K562 (cell line): ENCODE data around the gene GLB1L3. TPM values are rescaled to one million over a fixed set of nuclear protein-coding genes. Genes with fewer than 3 reads are reported as not detected.

Source experiments
- ATAC-seq: fragments of 200-7000 bp; cut with Tn5 transposase; 3 replicates; pipeline ENCODE4 v1.9.1; 2020; ENCODE audit warnings: moderate library complexity
- BruUV-seq: library from RNA; stranded (reverse); fragments of 400-500 nt; replicated peaks from 2 replicates; lab custom pipeline; 2021; lab: Mats Ljungman, UMichigan
- CTCF ChIA-PET: fragments of 300-600 bp; formaldehyde crosslinking; extraction: SDS; loops from one replicate; lab custom pipeline; 2021; ENCODE audit warnings: low intra/inter-chr PET ratio; lab: Yijun Ruan, JAX
- POLR2A ChIA-PET: fragments of 300-600, 350-650 bp; sonication (Branson Sonifier 250); formaldehyde crosslinking; extraction: SDS; loops from one replicate; lab custom pipeline; 2021; ENCODE audit warnings: antibody characterized with exemption, inconsistent platforms; lab: Yijun Ruan, JAX
- DNase-seq, 4 experiments: peaks; one replicate each; pipeline versions ENCODE4 v3.0.0 to v3.0.0-alpha.2; 2011 to 2018; ENCODE audit warnings: low spot score in 3 of 4, mixed read lengths in 3 of 4; ENCODE audit errors: extremely low read depth in 1 of 4
- FAIRE-seq: peaks from 2 replicates; lab custom pipeline; 2011; peaks lifted over from hg19 to GRCh38; lab: Jason Lieb, UNC
- H2AFZ ChIP-seq: 2 replicates; pipeline ENCODE4 v1.6.0; 2011; ENCODE audit warnings: low read depth, low read length, control low read depth, inconsistent platforms
- H3K27ac ChIP-seq: fragments of 200-600 bp; 3 replicates; pipeline ENCODE4 v1.8.0; 2011; ENCODE audit warnings: low read depth, mild to moderate bottlenecking, control low read depth, inconsistent platforms, low read length, moderate library complexity, mixed read lengths; ENCODE audit errors: extremely low read depth
- H3K27me3 ChIP-seq, 2 experiments: fragments of 300-600 bp in 1 of 2; 2 replicates in 1 of 2; 3 replicates in 1 of 2; pipeline versions ENCODE4 v1.6.0 to v1.8.0; 2011; ENCODE audit warnings: inconsistent platforms in 2 of 2, low read length in 2 of 2, mild to moderate bottlenecking in 1 of 2, mixed read lengths in 1 of 2, moderate library complexity in 1 of 2; ENCODE audit not compliant: control insufficient read depth in 2 of 2, insufficient read depth in 2 of 2
- H3K36me3 ChIP-seq: fragments of 300-600 bp; 3 replicates; pipeline ENCODE4 v1.8.0; 2011; ENCODE audit warnings: mild to moderate bottlenecking, low read length, inconsistent platforms; ENCODE audit not compliant: control insufficient read depth, insufficient read depth
- H3K4me1 ChIP-seq, 2 experiments: fragments of 200-600 bp in 1 of 2; replicated peaks in 1 of 2; 2 replicates in 1 of 2; 3 replicates in 1 of 2; pipeline versions ENCODE4 v1.5.1 to v1.8.0; 2011; ENCODE audit warnings: inconsistent platforms in 2 of 2, low read length in 2 of 2, mild to moderate bottlenecking in 1 of 2, mixed read lengths in 1 of 2, moderate library complexity in 1 of 2; ENCODE audit not compliant: control insufficient read depth in 2 of 2, insufficient read depth in 2 of 2
- H3K4me2 ChIP-seq: 2 replicates; pipeline ENCODE4 v1.6.1; 2011; ENCODE audit warnings: low read length, control low read depth, inconsistent platforms, mixed read lengths; ENCODE audit not compliant: insufficient read depth
- H3K4me3 ChIP-seq: fragments of 200-600 bp; sonication (generic), shearing (Covaris generic); 2 replicates; pipeline ENCODE4 v1.5.1; 2016; ENCODE audit warnings: control low read depth, inconsistent platforms
- H3K79me2 ChIP-seq: fragments of 200-600 bp; 3 replicates; pipeline ENCODE4 v1.8.0; 2011; ENCODE audit warnings: low read length, inconsistent platforms; ENCODE audit not compliant: control insufficient read depth, insufficient read depth
- H3K9ac ChIP-seq, 2 experiments: 2 replicates each; pipeline versions ENCODE4 v1.6.0 to v1.6.1; 2011; ENCODE audit warnings: low read depth in 2 of 2, low read length in 2 of 2, control low read depth in 1 of 2, inconsistent platforms in 1 of 2, mild to moderate bottlenecking in 1 of 2, mixed read lengths in 1 of 2; ENCODE audit not compliant: insufficient read depth in 1 of 2
- H3K9me1 ChIP-seq: one replicate; pipeline ENCODE4 v1.6.0; 2011; ENCODE audit warnings: inconsistent platforms, mild to moderate bottlenecking, low read length, moderate library complexity; ENCODE audit not compliant: control insufficient read depth, insufficient read depth
- H3K9me3 ChIP-seq: replicated peaks from 2 replicates; pipeline ENCODE4 v1.5.1; 2011; ENCODE audit warnings: low read depth, low read length, inconsistent platforms; ENCODE audit not compliant: control insufficient read depth, insufficient read depth
- H4K20me1 ChIP-seq: replicated peaks from 2 replicates; pipeline ENCODE4 v1.6.1; 2011; ENCODE audit warnings: low read length, inconsistent platforms, mixed read lengths; ENCODE audit not compliant: control insufficient read depth, insufficient read depth
- ADNP ChIP-seq: fragments of 200-800 bp; sonication (Bioruptor generic); IDR thresholded peaks from 2 replicates; pipeline ENCODE4 v1.6.1; 2016; ENCODE audit warnings: missing genetic modification characterization, missing compliant biosample characterization
- C11orf30 ChIP-seq: fragments of 450-650 bp; IDR thresholded peaks from 2 replicates; pipeline ENCODE4 v1.6.1; 2016; ENCODE audit warnings: low read depth, mild to moderate bottlenecking
- CBFA2T3 ChIP-seq: fragments of 450-650 bp; IDR thresholded peaks from 2 replicates; pipeline ENCODE4 v1.6.1; 2017
- DIDO1 ChIP-seq: fragments of 450-650 bp; IDR thresholded peaks from 2 replicates; pipeline ENCODE4 v1.6.1; 2016; ENCODE audit warnings: low read depth, missing biosample characterization, missing genetic modification characterization
- FOXO4 ChIP-seq: fragments of 450-650 bp; formaldehyde crosslinking; IDR thresholded peaks from 2 replicates; pipeline ENCODE4 v1.4.0; 2020; ENCODE audit warnings: mild to moderate bottlenecking, moderate library complexity
- HOXB6 ChIP-seq: fragments of 250-450 bp; sonication (Bioruptor Pico); IDR thresholded peaks from 2 replicates; pipeline ENCODE4 v1.5.1; 2022; ENCODE audit warnings: mild to moderate bottlenecking, borderline replicate concordance
- NFIX ChIP-seq: fragments of 250-450 bp; sonication (Bioruptor Pico); IDR thresholded peaks from 2 replicates; pipeline ENCODE4 v1.4.0; 2020; ENCODE audit warnings: low read depth, mild to moderate bottlenecking, moderate library complexity
- PHF20 ChIP-seq: fragments of 450-650 bp; IDR thresholded peaks from 2 replicates; pipeline ENCODE4 v1.6.1; 2018; ENCODE audit not compliant: partially characterized antibody
- RNF219 ChIP-seq: fragments of 250-450 bp; sonication (Bioruptor Pico); IDR thresholded peaks from 2 replicates; pipeline ENCODE4 v1.5.0; 2022; ENCODE audit warnings: mild to moderate bottlenecking
- SMARCA4 ChIP-seq: fragments of 450-650 bp; IDR thresholded peaks from 2 replicates; pipeline ENCODE4 v1.6.1; 2016
- SRSF3 ChIP-seq: fragments of 200-400 bp; formaldehyde crosslinking; IDR thresholded peaks from 2 replicates; pipeline ENCODE4 v1.6.1; 2016; ENCODE audit warnings: mild to moderate bottlenecking, low read length, moderate library complexity; ENCODE audit not compliant: insufficient read depth
- ZC3H11A ChIP-seq: IDR thresholded peaks from 2 replicates; pipeline ENCODE4 v1.6.1; 2012; ENCODE audit warnings: low read depth, low read length, improper control_type of control experiment
- ZC3H4 ChIP-seq: sonication (generic); formaldehyde crosslinking; IDR thresholded peaks from 2 replicates; pipeline ENCODE4 v1.9.0; 2021; ENCODE audit warnings: missing genetic modification reagents, borderline replicate concordance
- ZNF584 ChIP-seq: fragments of 200-800 bp; sonication (Bioruptor generic); IDR thresholded peaks from 2 replicates; pipeline ENCODE4 v1.6.1; 2016; ENCODE audit warnings: low read depth, mild to moderate bottlenecking, missing genetic modification characterization, missing compliant biosample characterization
- WGBS: fragments of 100-300 bp; shearing (Covaris generic); methylation state at CpG from one replicate; pipeline ENCODE4 v1.1.6; 2016; ENCODE audit warnings: low coverage, mixed read lengths; ENCODE audit not compliant: insufficient coverage; ENCODE audit errors: missing lambda C conversion rate; 5-methylcytosine and 5-hydroxymethylcytosine counted together
- in situ Hi-C: fragments of 300-500 bp; cut with MboI; formaldehyde crosslinking; loops from 4 replicates; pipeline ENCODE4 v1.15.0; 2018; ENCODE audit warnings: inconsistent platforms, mixed read lengths
- intact Hi-C: fragments of 100-400 bp; cut with micrococcal nuclease; formaldehyde crosslinking; loops from 2 replicates; pipeline ENCODE4 v1.14.2; 2022
- polyA plus RNA-seq, 8 experiments: library from polyadenylated mRNA; depleted of rRNA in 4 of 8; stranded (reverse) in 5 of 8; unstranded in 3 of 8; fragments of >200 nt; fragmentation: Nextera tagmentation in 2 of 8; fragmentation: Illumina TruSeq in 1 of 8; extraction: Ambion mirVana in 2 of 8; extraction: Trizol in 1 of 8; gene quantifications; 2 replicates each; pipeline versions ENCODE4 v1.2.1 to v1.2.3, GENCODE V29; 2011 to 2014; ENCODE audit warnings: inconsistent platforms in 1 of 8, missing spikeins in 1 of 8
- total RNA-seq, 7 experiments: library from RNA; depleted of rRNA in 6 of 7; stranded (reverse); fragments of >200 nt in 6 of 7; fragmentation: Illumina TruSeq in 2 of 7; extraction: Trizol in 2 of 7; gene quantifications; 2 replicates each; pipeline versions ENCODE4 v1.2.1 to v1.2.3, GENCODE V29; 2011 to 2021; ENCODE audit warnings: low replicate concordance in 1 of 7

Gene GLB1L3
- total and polyA plus RNA-seq, 9 of the 15 experiments (the other 6 are each of a cell fraction or from before 2014, with no cell fraction given) = 0.18 to 3.3 (median 0.49) TPM

GRCh38 chr11:134349802-134350355, 73.7 kb downstream of the GLB1L3 start:
- peaks cover 0 to 4% of the 10 kb centered on the region in 2 experiments; a peak in 2 of 5 replicates for H3K4me1 ChIP-seq
- FAIRE-seq (no peak), DNase-seq (no peak), ATAC-seq (no peak; the same call in 1 of the 3 replicates)
- TF ChIP-seq PHF20 (no peak), DIDO1 (tag) (no peak), HOXB6 (CRISPR knock-in tag) (no peak), ZC3H11A (no peak), ADNP (tag) (no peak), ZC3H4 (no peak), SMARCA4 (no peak), ZNF584 (no peak), CBFA2T3 (no peak), RNF219 (CRISPR knock-in tag) (no peak), NFIX (CRISPR knock-in tag) (no peak), FOXO4 (CRISPR knock-in tag) (no peak), C11orf30 (no peak), SRSF3 (no peak)
- no peaks in the 10 kb centered on the region for H3K79me2 ChIP-seq
- BruUV-seq = no TSS peak
- POLR2A ChIA-PET = no interaction called here
- H3K27ac ChIP-seq = no peak overlapping the region
- intact Hi-C loops (no loop called here), in situ Hi-C loops (no loop called here)
- no peak overlapping the region for H3K9ac ChIP-seq
- no peaks in the 10 kb centered on the region for H4K20me1 ChIP-seq
- no peaks in the 10 kb centered on the region for H3K9me3 ChIP-seq
- no peak overlapping the region for H3K4me2 ChIP-seq
- WGBS = 68% methylated on average over 10 of the region's 10 CpGs
- no peak overlapping the region for H3K4me3 ChIP-seq
- H3K9me1 ChIP-seq = no peaks in the 10 kb centered on the region
- no peak overlapping the region for H2AFZ ChIP-seq
- no peaks in the 10 kb centered on the region for H3K27me3 ChIP-seq
- CTCF ChIA-PET = no interaction called here
- H3K36me3 ChIP-seq = no peaks in the 10 kb centered on the region
